Stimulated activated CD8-positive, alpha-beta memory T cell treated with anti-CD3 and anti-CD28 coated beads, Interleukin-7, amount 100 ng/mL, for 1 hour (primary cell): Measurements from ENCODE around the gene ZNF646.
"Not testable (repeated sequence)": the region's sequence is repeated elsewhere in the genome, so short reads cannot be mapped to it uniquely, and the experiment has no call there.

Source experiments
- DNase-seq, 2 donors: peaks; one replicate each; pipeline ENCODE4 v3.0.0-alpha.2; 2020; ENCODE audit warnings: low read depth in 2 of 2

ZNF646 gene

DNA sequence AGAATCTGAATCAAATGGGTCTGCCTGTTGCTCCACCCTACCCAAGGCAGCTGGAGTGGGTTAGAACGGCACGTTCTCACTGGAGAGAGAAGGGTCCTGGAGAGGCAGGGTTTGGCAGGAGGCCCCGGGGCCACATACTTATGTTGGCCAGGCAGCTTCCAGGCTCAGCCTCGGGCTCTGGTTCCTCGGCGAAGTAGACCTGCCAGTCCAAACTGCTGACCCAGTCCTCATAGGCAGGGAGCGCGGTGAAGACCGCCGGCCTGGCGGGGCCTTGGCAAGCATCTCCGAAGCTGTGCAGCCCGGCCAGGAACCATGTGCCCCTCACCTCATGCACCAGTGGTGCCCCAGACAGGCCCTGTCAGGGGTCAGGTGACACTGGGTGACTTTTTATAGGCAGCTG, 9.8 kb downstream of the ZNF646 start:
- no peak for DNase-seq

DNA sequence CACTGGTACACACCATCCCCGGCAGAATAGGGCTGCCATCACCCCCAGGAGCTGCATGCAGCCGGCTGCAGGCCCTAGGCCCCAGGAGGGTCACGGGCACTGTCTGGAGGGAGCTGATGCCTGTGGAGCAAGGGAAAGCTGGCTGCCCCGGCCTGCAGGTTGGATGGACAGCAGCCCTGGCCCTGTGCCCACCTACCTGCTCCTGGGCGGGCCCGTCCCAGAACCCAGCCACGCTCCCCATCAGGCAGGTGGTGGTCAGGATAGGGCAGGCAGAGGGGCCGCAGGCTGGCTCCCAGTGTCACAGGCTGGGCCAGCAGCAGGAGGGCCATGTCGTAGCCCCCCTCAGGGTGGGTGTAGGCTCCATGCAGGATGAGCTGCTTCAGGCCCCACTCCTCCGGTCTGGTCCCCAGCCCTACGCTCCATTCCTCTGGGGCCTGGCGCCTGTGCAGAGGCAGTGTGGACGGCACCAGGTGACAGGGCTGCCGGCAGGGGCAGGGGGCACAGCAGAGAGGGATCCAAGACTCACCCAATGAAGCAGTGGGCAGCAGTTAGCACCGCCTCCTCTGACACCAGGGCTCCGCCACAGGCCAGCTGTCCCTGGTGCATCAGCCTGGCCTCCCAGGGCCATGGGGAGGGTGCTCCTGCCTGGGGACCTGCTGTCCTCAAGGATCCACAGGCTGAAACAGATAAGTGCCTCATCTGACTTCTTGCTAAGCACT, 10.5 kb downstream of the ZNF646 start:
- no peak for DNase-seq

DNA sequence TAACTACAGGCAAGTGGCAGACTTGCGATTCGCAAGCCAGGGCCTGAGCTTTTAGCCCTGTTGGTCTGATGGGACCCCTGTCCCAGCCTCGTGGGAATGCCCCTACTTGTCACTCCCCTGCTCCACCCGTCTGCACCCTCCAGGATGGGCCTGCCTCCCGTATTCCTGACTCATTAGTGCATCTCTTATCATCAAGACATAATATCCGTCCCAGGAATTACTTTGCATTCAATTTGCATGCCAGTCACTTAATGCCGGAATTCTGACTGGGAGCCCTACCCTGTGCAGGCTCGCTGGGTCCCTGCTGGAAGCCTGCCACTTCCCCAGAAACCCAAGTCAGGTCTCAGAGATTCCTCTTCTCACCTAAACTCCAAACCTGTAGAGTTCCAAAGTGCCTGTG, 11.2 kb downstream of the ZNF646 start:
- no peak for DNase-seq

DNA sequence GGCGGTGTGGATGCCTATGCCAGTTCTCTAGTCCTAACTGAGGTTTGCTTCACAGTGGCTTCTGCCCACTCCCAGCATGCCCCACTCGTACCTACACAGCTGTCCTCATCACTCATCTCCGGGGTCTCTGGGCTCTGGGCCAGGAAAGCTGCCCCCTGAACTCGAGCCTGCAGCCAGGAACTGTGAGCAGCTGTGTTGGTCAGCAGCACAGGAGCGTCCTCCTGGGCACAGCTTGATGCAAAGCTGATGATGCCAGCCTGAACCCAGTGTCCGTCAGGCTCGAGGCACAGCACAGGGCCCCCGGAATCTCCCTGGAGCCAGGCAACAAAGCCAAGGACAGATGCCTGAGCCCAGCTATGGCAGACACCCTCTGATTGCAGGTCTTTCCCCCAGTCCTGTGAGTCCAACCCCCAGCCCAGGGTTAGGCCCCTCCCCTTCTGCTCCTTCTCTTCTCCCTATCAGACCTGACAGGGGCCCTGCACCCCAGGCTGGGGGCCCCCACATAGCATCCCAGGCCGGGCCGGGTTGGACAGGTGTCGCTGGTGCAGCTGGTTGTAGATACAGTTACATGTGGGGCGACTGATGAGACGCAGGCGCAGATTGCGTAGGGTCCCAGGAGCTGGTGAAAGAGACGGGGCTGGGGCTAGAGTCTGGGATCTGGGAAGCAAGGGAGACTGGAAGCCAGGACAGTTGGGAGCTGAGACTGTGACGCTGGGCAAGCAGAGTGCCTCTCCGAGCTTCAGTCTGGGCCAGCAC, 11.8 kb downstream of the ZNF646 start:
- DNase-seq: no peak

DNA sequence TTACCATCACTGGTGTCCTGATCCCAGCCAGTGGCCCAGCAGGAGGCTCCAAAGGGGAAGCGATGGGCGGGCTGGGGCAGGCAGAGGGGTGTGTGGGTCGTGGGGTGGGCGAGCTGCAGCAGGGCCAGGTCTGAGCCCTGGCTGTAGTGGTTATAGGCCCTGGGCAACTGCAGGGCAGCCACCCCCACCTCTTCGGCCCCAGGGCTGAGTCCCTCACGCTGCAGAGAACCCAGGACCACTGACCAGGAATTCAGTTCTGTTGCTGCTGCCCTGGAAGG, 12.3 kb downstream of the ZNF646 start:
- no peak for DNase-seq

DNA sequence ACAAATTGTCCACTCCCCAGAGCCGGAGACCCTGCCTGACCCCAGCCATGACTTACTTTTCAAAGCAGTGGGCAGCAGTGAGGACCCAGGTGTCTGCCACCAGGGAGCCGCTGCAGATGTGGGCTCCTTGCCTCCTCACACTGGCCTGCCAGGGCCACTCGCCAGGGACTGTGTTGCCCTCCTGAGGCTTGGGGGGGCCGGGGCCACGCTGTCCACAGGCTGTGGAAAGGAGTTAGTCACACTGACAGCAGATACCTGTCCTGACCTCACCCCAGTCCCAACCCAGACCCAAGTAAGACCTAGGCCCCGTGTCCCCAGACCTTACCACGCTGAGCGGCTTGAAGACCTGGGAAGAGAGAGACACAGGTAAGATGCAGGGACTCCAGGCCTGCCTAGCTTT, 13.3 kb downstream of the ZNF646 start:
- no peak for DNase-seq

DNA sequence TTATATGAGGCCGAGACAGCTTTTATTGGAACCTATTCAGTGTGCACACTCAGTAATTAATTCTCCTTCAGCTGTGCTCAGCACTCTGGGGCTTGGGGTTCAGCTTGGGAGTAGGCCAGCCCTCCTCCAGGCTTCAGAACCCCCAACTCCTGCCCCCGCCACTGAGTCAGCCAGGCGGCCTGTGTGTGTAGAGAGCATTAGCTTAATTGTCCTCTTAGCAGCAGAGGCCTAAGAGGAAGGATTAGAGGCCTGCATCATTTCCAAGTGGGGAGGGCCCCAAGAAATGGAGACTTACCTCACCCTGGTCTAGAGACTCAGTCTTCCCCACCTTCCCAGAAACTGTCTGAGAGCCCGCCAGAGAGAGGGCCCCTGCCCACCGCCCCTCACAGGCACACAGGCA, 13.7 kb downstream of the ZNF646 start:
- no peak for DNase-seq

DNA sequence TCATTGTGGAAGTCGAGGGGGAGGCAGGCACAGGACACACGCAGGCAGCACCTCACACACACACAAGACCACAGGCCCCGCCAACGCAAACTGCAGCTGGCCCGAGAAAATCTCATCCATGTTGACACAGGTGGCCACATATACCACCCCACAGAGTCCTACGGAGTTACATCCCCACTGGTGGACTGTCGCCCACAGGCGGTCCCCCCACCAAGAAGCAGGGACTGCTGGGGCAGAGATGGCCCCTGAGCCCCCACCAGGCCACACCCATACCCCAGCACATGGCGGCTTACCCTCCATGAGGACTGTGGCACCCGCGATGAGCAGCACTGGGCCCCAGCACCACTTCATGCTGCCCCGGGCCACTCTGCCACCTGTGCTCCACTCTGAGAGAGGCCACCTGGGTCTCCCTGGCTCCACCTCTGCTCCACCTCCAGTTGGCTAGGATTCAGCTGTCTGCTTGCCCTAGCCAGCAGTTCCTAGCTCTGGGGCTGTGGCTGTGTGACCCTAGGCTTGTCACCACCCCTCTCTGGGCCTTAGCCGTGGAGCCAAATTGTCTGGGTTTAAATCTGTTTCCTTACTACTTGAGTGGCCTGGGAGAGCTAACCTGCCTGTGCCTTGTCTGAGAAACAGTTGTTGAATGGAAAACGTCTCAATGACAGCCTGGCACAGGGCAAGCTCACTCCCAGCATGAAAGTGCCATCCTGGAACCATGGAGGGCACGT, 14.4 kb downstream of the ZNF646 start, which contains the start of gene PRSS53:
PRSS53 (minus strand) TSS at position 485 of the 725 bp plus-strand sequence; CDS start at position 351, 134 bp downstream.
- DNase-seq: no peak

DNA sequence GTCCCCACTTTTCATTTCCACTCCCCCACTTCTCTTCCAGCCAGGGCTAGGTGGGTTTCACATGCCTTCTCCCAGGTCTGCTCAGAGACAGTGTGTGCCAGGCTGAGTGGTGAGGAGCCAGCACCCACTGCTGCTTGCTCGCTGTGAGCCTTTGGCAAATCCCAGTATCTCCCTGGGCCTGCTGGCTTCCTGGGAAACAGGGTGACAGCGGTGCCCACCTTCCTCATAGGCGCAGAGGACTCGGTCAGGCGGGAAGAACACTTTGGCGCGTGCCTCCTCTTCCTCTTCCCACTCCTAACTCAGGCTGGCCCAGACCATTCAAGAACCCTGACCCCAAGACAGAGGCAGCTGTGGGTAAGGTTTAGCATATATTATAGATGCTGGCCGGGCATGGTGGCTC, 15.0 kb downstream of the ZNF646 start:
- DNase-seq: no peak

DNA sequence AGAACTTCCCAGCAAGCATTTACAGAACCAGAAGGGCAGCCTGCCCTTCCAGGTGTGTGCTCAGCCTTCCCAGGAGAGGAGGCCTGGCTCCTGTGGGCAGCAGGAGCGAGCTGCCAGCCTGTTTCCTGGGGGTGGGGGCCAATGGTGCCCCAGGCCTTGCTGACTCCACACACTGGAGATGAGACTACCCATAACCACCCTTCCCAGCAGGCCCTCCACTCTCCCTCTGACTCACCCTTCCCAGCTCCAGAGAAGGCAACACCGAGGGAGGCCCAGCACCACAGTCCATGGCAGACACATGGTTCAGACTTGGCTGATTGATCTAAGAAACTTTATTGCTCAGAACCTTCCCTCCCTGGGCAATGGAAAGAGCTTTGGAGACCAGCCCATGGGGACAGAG, 16.3 kb downstream of the ZNF646 start:
- DNase-seq: no peak

DNA sequence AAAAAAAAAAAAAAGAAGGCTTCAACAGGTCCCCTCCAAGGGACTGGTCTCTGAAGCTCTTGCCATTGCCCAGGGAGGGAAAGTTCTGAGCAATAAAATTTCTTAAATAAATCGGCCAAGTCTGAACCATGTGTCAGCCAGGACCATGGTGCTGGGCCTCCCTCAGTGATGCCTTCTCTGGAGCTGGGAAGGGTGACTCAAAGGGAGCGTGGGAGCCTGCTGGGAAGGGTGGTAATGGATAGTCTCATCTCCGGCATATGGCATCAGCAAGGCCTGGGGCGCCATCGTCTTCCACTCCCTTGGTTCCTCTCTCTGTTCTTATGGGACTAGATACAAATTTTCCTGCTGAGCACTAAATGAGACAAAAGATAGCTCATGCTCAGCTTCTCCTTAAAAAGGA, 18.1 kb downstream of the ZNF646 start:
- DNase-seq: no peak

DNA sequence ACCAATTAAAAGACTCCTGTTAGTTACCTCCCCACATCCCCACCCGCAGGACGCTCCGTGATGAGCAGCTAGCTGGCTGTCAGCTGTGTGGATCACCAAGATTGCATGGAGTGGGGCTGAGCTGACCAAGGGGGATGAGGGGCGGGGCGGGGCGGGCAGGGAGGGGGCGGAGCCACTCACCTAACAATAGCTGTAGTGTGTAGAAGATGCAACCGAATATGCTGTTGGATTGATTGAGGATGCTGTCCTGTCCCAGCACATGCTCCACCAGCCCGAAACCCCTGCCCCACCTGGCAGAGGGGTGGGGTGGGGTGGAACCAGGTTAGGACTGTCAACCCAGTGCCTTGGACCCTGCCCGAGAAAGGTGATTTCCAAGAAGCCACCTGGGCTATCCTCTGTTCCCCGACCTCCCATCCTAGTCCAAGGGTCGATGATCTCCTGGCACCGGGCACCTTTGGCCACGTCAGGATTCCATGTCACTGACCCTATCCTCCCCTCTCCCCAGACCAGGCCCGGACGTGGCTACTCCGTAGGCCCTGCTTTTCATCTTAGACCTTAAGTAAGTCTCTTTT, 19.0 kb downstream of the ZNF646 start:
- DNase-seq: no peak

DNA sequence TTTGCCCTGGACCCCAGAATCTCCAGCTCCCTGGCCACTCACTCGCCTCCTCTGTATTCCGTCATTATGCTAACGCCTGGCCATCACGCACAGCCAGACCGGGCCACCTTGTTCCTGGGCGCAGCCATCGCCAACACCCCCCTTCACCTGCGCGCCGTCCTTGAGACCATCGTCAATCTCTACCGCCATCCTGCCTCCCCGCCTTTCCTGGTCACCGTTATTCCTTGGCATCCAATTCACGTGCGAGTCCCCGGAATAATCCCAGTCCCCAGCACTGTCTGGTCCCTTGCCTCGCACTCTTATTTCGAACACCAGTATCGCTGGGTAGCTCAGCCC, 19.8 kb downstream of the ZNF646 start:
- DNase-seq: no peak

DNA sequence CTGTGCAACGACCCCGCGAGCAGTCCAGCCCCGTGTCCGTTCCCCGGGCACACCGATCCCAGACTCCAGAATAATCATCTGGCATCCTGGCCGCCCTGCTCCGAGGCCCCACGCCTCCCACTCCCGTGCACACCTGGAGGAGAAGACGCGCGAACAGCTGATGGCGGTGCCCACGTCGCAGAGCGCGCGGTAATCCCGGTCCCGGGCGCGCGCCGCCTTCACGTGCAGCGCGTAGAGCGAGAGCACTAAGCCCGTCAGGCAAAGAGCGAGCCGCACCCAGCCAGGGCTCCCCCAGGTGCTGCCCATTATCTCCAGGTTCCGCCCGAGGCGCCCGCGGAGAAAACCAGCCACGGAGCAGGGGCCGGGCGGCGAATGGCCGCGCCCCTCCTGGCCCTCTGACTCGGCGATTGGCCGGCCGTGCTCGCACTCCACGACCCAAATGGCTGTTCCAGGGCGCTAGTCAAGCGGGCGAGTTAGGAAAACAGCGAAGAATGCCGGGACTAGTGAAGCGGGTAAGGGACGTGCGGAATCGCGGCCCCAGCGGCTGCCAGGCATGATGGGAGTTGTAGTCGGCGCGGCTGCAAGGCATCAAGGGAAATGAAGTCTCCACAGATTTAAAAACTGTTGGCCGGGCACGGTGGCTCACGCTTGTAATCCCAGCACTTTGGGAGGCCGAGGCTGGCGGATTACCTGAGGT, 20.4 kb downstream of the ZNF646 start, which contains the start of gene VKORC1:
VKORC1 (minus strand) TSS at position 374 of the 697 bp plus-strand sequence; CDS start at position 306, 68 bp downstream.
- DNase-seq: peak; percentile 63 to 66

DNA sequence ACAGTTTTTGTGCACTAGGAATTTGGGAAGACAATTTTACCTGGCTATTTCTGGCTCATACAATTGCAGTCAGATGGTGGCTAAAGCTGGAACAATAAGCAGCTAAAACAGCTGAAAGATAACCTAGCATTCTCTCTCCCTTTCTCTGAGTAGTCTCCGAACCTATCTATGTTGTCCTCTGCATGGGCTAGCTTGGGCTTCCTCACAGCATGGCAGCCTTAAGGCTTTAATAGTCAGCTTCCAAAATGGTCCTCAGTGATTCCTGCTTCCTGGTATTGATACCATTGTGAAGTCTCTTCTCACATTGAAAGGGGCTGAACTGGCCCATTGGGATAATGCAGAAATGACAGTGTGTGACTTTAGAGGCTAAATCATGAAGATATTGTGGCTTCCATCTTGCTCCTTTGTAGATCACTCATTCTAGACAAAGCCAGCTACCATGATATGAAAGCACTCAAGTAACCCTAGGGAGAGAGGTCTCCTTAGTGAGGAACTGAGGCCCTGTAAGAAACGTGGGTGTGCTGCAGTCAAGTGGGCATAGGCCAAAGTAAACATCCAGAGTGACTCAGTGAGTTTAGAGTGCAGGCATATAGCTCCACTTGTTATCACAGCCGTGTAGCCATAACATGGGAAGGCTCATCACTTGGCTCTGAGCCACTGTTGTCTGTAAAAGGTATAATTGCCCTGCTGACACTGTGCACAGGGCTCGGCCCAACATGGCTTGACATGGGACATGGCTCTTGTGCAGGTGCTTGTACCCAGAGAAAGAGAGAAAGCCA, 25.8 kb downstream of the ZNF646 start:
- DNase-seq: no peak

DNA sequence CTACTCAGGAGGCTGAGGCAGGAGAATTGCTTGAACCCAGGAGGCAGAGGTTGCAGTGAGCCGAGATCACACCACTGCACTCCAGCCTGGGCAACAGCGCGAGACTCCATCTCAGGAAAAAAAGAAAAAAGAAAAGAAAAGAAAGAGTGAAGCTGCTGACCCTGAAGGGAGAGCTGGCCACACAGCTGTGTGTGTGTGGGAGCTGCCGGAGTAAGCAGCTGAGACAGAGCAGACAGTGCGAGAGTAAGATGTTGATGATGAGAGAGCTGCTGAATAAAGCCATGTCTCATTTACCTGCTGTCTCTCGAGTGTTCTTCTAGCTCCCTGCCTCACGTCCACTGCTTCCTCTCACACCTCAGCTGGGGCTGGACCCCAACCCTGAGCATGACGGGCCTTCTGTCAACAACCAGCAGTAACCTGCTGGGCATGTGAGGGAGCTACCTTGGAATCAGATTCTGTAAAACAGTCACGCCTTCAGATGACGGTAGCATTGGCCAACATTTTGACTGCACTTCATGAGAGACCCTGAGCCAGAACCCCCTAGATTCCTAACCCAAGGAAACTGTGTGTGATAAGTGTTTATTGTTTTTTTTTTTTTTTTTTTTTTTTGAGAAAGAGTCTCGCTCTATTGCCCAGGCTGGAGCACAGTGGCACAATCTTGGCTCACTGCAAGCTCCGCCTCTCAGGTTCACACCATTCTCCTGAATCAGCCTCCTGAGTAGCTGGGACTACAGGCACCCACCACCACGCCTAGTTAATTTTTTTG, 26.8 kb downstream of the ZNF646 start:
- DNase-seq: not testable (repeated sequence)

DNA sequence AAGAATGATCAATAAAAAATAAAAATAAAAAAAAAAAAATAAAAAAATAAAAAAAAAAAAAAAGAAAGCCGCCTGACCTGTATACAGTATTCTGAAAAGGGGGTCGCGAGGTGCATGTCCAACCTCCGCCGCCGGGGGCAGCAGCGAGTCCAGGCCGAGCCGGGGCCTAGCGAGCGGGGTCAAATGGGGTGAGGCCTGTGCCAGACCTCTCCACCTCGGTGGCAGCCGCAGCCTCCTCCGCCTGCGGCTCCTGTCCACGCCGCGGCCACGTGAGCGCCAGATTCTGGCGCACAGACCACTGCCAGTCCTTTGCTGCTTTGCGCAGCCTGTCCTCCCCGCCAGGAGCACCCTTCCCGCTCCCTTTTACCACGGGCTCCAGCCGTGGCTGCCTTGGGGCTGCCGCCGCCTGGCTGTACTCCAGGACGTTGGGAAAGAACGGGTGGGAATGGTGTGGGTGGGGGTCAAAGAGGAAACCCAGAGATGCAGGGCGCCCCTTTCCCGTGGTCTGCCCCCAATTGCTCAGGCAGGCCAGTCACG, 31.5 kb downstream of the ZNF646 start:
- peak; percentile 52 to 68 for DNase-seq

DNA sequence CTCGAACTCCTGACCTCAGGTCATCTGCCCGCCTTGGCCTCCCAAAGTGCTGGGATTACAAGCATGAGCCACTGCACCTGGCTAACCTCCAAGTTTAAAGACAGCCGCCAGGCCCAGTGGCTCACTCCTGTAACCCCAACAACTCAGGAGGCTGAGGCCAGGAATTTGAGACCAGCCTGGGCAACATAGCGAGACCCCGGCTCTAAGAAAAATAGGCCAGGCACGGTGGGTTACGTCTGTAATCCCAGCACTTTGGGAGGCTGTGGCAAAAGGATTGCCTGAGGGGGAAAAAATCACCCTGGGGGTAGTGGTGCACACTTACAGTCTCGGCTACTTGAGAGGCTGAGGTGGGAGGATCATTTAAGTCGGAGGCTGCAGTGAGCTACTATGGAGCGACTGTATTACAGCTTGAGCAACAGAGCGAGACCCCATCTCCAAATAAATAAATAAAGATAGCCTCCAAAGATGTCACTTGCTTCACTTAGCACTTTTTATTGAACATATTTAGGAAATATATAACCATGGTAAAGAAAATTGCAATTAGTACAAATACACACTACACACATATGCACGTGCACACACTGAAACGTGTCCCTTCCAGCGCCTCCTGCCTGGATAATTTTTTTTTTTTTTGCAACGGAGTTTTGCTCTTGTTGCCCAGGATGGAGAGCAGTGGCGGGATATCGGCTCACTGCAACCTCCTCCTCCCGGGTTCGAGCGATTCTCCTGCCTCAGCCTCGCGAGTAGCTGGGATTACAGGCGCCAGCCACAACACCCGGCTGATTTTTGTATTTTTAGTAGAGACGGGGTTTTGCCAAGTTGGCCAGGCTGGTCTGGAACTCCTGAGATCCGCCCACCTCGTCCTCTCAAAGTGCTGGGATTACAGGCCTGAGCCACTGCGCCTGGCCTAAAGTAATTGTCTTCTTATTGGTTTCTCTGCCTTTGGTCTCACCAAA, 32.6 kb downstream of the ZNF646 start:
- DNase-seq: no peak

DNA sequence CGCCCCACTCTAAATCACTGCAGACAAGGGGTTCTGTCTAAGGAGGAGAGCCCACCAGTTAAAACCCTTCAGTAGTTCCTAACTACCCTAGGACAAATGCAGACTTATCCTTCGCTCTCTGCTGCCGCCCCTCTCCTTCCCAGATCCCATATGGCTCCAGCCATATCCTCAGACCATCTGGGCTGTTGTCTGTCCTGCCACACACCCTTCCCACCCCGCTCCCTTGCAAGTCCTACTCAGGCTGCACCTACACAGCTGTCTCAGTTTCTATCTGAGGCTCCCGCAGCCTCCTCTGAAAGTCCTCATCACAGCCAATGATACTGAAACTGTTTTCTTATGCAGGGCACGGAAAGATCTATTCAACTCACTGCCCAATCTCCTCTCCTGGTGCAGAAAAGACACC, 33.2 kb downstream of the ZNF646 start:
- DNase-seq: no peak
